Measurements from ENCODE around the gene NFATC3.

- no peak for TF ChIP-seq EZH2 (IDR thresholded peaks at IDR 0.05; ENCODE audit: borderline replicate concordance, low read length)
- TF ChIP-seq, protein P1, sequence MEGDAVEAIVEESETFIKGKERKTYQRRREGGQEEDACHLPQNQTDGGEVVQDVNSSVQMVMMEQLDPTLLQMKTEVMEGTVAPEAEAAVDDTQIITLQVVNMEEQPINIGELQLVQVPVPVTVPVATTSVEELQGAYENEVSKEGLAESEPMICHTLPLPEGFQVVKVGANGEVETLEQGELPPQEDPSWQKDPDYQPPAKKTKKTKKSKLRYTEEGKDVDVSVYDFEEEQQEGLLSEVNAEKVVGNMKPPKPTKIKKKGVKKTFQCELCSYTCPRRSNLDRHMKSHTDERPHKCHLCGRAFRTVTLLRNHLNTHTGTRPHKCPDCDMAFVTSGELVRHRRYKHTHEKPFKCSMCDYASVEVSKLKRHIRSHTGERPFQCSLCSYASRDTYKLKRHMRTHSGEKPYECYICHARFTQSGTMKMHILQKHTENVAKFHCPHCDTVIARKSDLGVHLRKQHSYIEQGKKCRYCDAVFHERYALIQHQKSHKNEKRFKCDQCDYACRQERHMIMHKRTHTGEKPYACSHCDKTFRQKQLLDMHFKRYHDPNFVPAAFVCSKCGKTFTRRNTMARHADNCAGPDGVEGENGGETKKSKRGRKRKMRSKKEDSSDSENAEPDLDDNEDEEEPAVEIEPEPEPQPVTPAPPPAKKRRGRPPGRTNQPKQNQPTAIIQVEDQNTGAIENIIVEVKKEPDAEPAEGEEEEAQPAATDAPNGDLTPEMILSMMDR (IDR thresholded peaks at IDR 0.05; ENCODE audit: low read length), result no peak
Measured at GRCh38 chr16:68117884-68118283, 32.7 kb downstream of the NFATC3 start.
